ENCODE data around the gene RPL22.
A peak's percentile ranks its signal among the peaks of the same experiment; 100 is the strongest.

RPL22 gene

DNA sequence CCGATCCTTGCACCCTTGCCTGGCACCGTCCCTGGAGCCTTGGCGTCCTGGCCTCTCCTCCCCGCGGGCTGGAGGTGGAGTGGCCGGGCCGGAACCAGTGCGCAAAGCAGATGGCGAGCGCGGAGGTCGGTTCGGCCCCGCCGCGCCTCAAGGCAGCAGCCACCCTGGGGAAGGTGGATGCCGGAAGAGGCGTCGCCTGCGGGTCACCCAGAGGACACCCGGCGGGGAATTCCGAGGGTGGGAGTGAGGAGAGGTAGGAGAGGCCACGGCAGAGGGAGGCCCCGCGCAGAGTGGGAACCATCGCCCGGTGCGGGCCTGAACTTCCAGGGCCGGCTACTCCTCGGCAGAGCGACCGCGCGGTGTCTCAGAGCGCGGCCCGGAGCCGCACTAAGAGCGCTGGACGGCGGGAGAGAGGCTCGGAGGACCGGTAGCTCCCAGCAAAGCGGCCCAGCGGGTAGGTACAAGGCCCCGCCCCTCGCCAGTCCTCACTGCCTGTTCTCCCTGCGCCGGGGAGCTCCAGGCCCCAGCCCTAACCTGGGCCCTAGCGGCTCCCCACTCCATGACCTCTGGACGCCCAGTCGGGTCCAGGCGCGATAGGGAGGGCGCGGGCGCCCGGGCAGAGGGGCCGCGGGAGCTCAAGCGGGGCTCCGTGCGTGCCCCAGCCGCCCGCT lies 6.6 kb upstream of the RPL22 start, which contains the start of gene RNF207:
Gene RNF207, plus strand, starts transcription at position 271 of the 671 bp plus-strand sequence. CDS start 417 bp downstream, outside the sequence.
- peak; percentile 42 to 76 (median 53) for DNase-seq (ENCODE audit: low read depth in 2 of 3, low spot score in 1 of 3)

GRCh38 chr1:6202256-6202655 lies 2.9 kb upstream of the RPL22 start:
- DNase-seq (ENCODE audit: low read depth in 2 of 3, low spot score in 1 of 3), result no peak

DNA sequence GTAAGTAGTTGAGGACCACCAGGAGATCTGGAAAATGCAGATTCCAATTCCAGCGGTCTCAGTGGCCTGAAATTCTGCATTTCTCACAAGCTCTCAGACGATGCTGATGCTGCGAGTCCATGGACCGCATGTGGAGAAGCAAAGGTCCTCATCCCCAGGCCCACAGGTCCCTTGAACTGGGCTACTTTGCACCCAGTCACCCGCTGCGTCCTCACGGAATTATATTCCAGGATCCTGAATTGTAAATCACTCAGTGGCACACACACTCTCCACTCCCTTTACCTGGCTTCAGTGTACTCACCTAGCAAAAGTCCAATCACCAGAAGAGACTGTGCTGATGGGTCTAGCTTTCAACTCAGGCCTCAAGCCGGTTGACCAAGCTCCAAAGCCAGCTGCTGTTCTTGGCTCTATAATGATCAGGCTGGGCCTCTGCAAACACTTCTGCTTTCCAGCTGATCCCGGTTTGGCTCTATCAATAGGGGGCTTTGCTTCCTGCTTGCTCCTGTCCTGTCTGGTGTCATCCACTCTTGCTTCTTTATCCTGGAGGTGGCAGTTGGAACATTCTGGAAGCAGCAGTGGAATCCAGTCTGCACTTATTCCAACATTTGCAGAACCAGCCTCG lies 904 bp upstream of the RPL22 start:
- DNase-seq (ENCODE audit: low read depth in 2 of 3, low spot score in 1 of 3), result no peak

DNA sequence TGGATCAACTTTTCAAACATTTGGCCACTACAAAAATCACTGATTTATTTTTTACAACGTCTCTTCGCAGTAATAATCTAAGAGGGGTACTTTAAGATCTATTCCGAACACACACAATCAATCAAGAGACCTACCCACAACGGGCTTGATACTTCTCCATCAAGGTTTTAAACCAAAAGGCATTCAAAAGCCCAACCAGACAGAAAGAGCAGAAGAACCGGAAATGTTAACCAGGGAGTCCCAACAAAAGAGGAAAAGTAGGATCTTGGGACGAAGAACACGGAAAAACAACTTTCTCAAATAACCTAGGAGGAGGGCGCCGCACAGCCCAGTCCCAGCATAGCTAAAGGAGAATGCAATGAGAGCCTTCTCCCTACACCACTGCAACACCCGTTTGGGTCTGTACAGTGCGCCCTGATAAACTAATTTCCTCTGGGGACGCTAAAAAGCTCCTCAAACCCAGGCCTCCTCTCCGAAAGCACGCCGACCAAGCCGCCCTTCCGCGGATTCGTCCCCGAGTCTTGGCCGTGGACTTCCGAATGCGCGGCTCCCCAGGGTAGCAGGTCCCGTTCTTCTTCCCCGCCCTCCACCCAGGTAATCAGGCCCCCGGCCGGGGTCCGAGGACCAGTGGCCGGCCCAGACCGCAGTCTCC lies 623 bp downstream of the RPL22 start:
- no peak for DNase-seq (ENCODE audit: low read depth in 2 of 3, low spot score in 1 of 3)

GRCh38 chr1:6197746-6198427 lies 1.5 kb downstream of the RPL22 start:
- DNase-seq (ENCODE audit: low read depth in 2 of 3, low spot score in 1 of 3), result no peak

- no peak for DNase-seq (ENCODE audit: low read depth in 2 of 3, low spot score in 1 of 3)
Measured at GRCh38 chr1:6191968-6192367, 7.4 kb downstream of the RPL22 start.

- no peak for DNase-seq (ENCODE audit: low read depth in 2 of 3, low spot score in 1 of 3)
Measured at GRCh38 chr1:6188466-6188865, 10.9 kb downstream of the RPL22 start.

GRCh38 chr1:6185635-6186382 lies 13.6 kb downstream of the RPL22 start:
- DNase-seq (ENCODE audit: low read depth in 2 of 3, low spot score in 1 of 3), result no peak

- DNase-seq (ENCODE audit: low read depth in 2 of 3, low spot score in 1 of 3), result no peak
Measured at GRCh38 chr1:6185151-6185550, 14.2 kb downstream of the RPL22 start.

DNA sequence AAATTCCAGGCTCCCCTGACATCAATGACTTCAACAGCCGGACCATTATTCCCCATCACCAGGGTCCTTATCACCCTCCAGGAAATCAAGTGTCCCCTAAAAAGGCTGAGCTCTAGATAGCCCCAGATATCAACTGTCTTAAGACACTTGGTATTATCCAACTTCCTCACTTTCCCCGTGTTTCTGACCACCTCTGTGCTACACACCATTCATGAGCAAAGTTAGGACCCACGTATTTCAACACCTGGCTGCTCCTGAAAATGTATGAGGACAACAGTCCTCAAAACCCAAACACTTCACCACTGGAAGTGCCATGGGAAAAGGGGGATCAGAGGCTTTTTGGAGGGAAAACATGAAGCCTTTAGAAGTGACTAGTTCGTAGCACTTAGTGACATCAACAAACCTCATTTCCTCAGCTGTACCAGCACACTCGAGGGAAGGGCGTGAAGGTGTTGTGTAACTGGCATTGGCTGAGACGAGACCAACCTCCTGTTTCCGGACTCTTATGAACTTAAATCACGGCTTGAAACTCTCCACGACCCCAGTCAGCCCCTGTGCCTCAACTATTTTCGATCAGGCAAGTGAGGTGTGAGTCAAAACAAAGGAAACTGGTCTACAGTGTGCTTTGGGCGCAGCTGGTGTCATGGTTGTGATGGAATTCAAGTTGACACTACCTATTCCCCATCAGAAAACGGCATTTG lies 15.2 kb downstream of the RPL22 start:
- DNase-seq (ENCODE audit: low read depth in 2 of 3, low spot score in 1 of 3), result no peak

- no peak for DNase-seq (ENCODE audit: low read depth in 2 of 3, low spot score in 1 of 3)
Measured at GRCh38 chr1:6183520-6183989, 15.8 kb downstream of the RPL22 start.

DNA sequence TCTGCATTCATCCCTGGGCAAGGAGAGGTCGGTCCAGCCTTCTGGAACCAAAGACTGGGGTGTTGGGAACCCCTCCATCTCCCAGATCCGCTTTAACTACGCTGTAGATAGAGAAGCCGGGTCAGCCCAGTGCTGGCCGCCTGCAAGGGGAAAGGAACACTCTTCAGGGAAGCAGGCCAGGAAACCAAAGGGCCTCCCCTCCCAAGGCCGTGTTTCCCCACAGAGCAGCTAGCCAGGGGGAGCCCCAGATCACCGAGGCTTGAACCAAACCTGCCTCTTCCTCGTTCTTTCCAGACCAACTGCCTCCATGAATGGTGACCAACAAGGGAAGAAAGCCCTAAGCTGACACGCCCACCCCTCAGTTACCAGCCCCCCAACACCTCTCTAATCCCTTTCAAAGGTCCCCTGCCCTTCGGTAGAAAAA lies 18.0 kb downstream of the RPL22 start:
- DNase-seq (ENCODE audit: low read depth in 2 of 3, low spot score in 1 of 3), result no peak

- no peak for DNase-seq (ENCODE audit: low read depth in 2 of 3, low spot score in 1 of 3)
Measured at GRCh38 chr1:6180707-6181311, 18.6 kb downstream of the RPL22 start.

DNA sequence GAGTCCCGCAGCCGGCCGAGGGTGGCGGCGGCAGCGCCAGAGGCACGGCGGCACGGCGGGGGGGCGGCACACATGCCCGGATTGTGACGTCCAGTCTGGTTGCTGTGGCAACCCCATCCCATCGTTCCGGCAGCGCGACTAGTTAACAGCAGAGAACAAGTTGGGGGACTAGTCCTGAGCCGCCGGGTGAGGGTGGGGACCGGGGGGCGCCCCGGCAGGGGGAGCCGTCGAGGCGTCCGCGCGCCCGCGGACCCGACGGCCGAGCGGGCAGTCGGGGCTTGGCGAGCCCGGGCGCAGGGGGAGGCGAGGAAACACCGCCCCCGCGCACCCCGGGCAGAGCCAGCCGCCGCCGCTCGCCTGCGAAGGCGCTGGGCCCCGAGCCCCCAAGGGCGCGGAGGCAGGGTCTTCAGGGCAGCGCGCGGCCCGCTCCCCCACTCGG lies 19.1 kb downstream of the RPL22 start, which contains the start of gene CHD5:
Gene CHD5, minus strand, starts transcription at position 54 of the 439 bp plus-strand sequence. CDS start 298 bp downstream, outside the sequence.
- no peak for DNase-seq (ENCODE audit: low read depth in 2 of 3, low spot score in 1 of 3)

DNA sequence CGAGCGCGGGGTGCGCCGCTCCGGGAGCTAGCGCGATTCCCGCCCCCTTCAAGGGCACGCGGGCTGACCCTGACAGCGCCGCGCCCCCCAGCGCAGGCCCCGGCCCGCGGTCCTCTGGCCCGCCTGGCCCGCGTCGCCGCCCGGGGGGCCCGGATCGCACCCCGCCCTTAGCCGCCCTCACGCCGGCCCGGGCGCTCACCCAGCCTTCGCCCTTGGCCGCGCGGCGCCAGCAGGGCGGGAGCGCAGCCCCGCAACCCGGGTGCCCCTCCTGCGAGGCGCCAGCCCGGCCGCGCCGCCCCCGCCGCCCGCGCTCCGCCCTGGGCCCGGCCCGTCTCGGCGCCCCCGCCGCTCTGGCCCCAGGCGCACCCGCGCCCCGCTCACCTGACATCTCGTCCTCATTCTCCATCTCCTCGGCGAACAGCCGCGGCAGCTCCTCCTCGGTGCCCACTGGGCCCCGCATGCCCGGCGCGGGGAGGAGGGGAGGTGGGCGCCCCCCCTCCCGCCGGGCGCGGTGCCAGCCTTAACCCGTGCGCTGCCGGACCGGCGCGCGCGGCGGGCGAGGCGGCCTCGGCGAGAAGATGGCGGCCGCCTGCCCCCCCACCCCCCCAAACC lies 19.7 kb downstream of the RPL22 start:
- DNase-seq (ENCODE audit: low read depth in 2 of 3, low spot score in 1 of 3), result no peak

GRCh38 chr1:6178751-6179563 lies 20.4 kb downstream of the RPL22 start:
- no peak for DNase-seq (ENCODE audit: low read depth in 2 of 3, low spot score in 1 of 3)

DNA sequence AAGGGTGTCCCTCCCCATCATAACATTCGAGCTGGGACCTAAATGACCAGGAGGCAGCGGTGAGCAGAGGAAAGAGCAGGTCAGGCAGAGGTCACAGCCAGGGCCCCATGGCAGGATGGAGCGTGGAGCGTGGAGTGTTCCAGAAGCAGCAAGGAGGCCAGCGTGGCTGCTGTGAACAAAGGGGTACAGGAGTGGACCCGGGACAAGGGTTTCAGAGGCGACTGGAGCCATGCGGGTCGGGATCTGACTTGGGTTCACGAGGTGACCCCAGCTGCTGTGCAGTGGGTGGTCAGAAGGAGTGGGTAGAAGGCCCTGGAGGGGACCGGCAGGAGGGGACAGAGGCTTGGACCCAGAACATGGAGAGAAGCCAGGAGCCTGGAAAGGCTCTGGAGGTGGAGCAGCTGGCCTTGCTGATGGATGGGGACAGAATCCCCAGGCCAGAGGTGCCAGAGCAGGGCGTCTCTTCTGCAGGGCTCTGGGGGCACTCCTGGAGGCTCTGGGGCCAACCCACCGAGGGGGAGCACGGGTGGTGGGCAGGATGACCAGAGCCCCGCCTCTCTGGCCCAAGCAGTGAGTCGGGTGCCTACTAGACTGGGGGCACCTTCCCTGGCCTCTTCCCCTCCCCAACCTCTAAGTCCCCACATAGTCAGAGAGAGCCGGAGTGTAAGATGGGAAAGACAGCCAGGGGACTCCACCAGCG lies 21.6 kb downstream of the RPL22 start:
- DNase-seq (ENCODE audit: low read depth in 2 of 3, low spot score in 1 of 3), result no peak

DNA sequence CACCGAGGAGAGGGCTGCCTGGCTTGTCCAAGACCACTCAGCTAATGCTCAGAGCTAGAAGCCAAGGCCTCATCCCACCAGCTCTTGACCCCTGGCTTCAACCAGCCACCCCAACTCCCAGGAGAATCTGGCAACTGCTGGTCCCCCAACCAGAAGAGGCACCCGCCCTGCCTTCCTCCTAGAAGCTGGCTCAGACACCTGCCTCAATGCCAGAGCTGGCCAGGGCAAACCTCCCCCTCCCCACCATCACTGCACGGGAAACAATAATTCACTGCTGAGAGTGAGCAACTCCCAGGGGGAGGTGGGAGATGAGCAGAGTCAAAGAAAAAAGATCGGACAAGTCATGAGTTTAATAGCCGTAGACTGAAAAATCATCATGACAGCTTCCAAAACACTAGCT lies 22.6 kb downstream of the RPL22 start:
- DNase-seq (ENCODE audit: low read depth in 2 of 3, low spot score in 1 of 3), result no peak

Measured in stimulated activated CD4-positive, alpha-beta T cell treated with anti-CD3 and anti-CD28 coated beads, Interleukin-12 subunit alpha, Interleukin-12 subunit beta, amount 100 ng/mL, for 48 hours (primary cell).